Activated CD4-positive, alpha-beta T cell treated with anti-CD3 and anti-CD28 coated beads, Interleukin-2, amount 10 ng/mL, durations not matched to agents 7 days and 5 days (primary cell): ENCODE data around the gene TTLL5. TPM values are rescaled to one million over a fixed set of nuclear protein-coding genes. Genes with fewer than 3 reads are reported as not detected.

Experiments
- CTCF ChIA-PET: fragments of 350-600 bp; sonication (Branson Sonifier 250); formaldehyde crosslinking; loops from one replicate; lab custom pipeline; 2021; ENCODE audit warnings: antibody characterized with exemption; lab: Charles Lee
- POLR2A ChIA-PET: fragments of 350-600 bp; sonication (Branson Sonifier 250); formaldehyde crosslinking; loops from one replicate; lab custom pipeline; 2021; ENCODE audit warnings: antibody characterized with exemption; lab: Charles Lee
- DNase-seq: peaks from one replicate; pipeline ENCODE4 v3.0.0-alpha.2; 2020
- H3K27ac Mint-ChIP-seq: one replicate; pipeline ENCODE4 v1.8.0; 2021; ENCODE audit warnings: mild to moderate bottlenecking, moderate library complexity, mixed read lengths
- H3K27me3 Mint-ChIP-seq: one replicate; pipeline ENCODE4 v1.8.0; 2021; ENCODE audit warnings: mixed read lengths
- H3K36me3 Mint-ChIP-seq: one replicate; pipeline ENCODE4 v1.8.0; 2021; ENCODE audit warnings: low read depth, mixed read lengths
- H3K4me1 Mint-ChIP-seq: one replicate; pipeline ENCODE4 v1.8.0; 2021; ENCODE audit warnings: mixed read lengths
- H3K4me3 Mint-ChIP-seq: one replicate; pipeline ENCODE4 v1.8.0; 2021; ENCODE audit warnings: mild to moderate bottlenecking, moderate library complexity, mixed read lengths
- H3K9me3 Mint-ChIP-seq: one replicate; pipeline ENCODE4 v1.8.0; 2021; ENCODE audit warnings: mixed read lengths
- total RNA-seq, 2 experiments: library from RNA; stranded (reverse); gene quantifications; one replicate each; pipeline ENCODE4 v1.2.3, GENCODE V29; 2021

Gene TTLL5
- total RNA-seq, 2 experiments from 2014 or later, result 33.3 to 43.3 TPM

DNA sequence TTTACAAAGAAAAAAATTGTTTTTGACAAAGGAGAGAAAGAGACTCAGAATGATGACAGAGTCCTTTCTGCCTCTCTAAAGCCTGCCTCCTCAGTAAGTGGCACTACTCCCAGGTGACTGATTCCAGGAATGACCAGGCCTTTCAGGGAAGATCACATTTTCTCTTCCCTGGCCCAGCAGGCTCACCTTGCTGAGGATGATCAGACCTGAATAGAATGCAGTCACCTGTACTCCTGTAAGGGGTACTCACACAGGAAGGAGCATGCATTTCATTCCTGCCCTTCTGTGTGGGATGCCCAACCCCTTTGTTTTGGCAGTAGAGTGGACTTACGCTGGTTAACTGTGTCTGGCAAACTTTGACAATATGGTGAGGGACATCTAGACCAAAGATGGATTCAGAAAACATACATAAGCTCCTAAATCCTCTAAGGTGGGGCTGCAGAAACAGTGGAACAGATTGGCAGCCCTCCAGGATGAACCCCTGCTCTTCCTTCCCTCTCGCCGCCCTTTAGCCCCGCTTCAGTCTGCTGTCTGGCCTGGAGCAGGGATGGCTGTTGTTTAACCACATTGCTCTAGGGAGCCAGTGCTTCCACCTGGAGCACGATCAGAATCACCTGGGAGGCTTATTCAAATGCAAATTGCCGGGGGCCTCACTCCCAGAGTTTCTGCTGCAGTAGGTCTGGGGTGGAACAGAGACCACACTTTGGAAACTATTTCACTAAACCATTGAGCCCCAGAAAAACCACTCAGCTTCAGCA, 30.2 kb upstream of the TTLL5 start:
- Mint-ChIP-seq H3K4me1 (no peaks in the 10 kb centered on the region), H3K27me3 (no peaks in the 10 kb centered on the region), H3K36me3 (no peaks in the 10 kb centered on the region), H3K9me3 (no peaks in the 10 kb centered on the region), H3K4me3 (no peak overlapping the region), H3K27ac (no peak overlapping the region)
- DNase-seq, result no peak
- CTCF ChIA-PET, result no interaction called here
- POLR2A ChIA-PET, result no interaction called here

DNA sequence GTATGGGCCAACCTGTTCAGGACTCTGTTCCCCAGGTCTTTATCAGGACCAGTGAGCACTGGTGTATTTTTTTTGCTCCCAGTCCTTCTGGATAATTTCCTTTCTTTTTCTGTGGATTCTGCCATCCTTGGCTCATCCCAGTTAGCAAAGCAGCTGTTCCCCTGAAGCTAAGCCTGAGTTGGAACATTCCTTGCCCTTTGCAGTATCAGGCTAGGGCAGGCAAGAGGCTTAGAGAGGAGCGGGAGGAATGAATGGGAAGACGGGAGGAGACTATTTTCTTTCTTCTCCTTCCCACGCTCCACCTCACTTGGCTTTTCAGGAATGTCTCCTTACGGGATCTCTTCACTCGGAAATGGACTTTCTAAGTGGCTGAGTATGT, 29.6 kb upstream of the TTLL5 start:
- POLR2A ChIA-PET, result no interaction called here
- DNase-seq, result no peak
- H3K27ac Mint-ChIP-seq, result no peak overlapping the region

DNA sequence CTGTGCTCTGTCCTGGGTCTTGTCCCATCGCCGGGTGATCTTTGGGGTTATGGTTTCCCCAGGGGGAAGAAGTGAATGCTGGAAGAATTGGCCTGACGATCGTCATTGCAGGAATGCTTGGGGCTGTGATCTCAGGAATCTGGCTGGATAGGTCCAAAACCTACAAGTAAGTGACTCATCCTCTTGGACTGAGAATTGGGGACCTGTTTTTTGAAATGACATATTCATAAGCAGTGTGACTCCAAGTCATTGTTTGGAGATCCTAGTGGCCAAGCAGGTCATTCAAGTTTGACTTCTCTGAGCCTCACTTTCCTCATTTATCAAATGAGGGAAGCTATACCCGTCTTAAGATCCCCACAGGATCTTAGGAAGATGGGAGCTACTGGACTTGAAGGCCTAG, 26.2 kb upstream of the TTLL5 start:
- Mint-ChIP-seq H3K36me3 (no peaks in the 10 kb centered on the region), H3K4me3 (no peak overlapping the region), H3K27ac (no peak overlapping the region), H3K27me3 (no peaks in the 10 kb centered on the region), H3K4me1 (no peaks in the 10 kb centered on the region), H3K9me3 (no peaks in the 10 kb centered on the region)
- DNase-seq, result no peak
- ChIA-PET POLR2A (interaction anchor here (0.6 kb wide), 1 partner anchor 317 kb away, joined by 3 read pairs; no protein-coding TSS in a partner anchor), CTCF (interaction anchor here (0.7 to 2.1 kb wide), 3 partner anchors 9 to 58 kb away, joined by 3 to 6 read pairs (median 3); no protein-coding TSS in a partner anchor)

More for the DNA sequence above, 29.6 kb upstream of the TTLL5 start:
- no peaks in the 10 kb centered on the region for H3K36me3 Mint-ChIP-seq
- H3K4me1 Mint-ChIP-seq, result no peaks in the 10 kb centered on the region
- H3K9me3 Mint-ChIP-seq, result no peaks in the 10 kb centered on the region
- CTCF ChIA-PET, result interaction anchor here (1.1 kb wide), 1 partner anchor 11 kb away, joined by 3 read pairs; no protein-coding TSS in a partner anchor
- no peaks in the 10 kb centered on the region for H3K27me3 Mint-ChIP-seq
- H3K4me3 Mint-ChIP-seq, result no peak overlapping the region

DNA sequence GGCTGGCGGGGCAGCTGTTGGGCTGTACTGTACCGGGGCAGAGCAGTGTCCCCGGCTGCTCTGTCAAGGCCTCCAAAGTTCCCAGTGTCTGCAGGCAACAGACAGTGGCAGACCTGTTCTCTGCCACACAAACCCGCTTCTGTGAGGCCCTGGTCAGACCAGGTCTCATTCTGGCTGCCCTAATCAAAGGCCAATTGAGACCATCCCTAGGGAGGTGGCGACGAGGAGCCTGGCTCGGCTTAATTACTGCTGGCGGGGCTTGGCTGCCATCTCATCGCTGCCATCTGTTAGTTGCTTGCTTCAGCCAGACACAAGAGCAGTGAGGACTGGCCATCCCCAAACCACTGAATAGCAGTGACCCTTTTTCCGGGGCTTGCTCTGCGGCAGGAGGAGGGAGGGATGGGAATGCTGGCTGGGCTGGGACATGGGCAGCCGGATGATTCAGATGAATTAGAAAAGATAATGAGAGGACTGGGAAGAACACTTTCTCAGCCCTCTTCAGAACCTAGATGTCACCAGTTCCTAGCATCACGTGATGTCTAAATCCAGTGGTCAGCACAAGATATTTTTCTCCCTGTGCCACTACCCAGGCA, 24.9 kb upstream of the TTLL5 start:
- Mint-ChIP-seq H3K9me3 (no peaks in the 10 kb centered on the region), H3K27ac (no peak overlapping the region), H3K27me3 (no peaks in the 10 kb centered on the region), H3K4me1 (no peaks in the 10 kb centered on the region), H3K4me3 (no peak overlapping the region), H3K36me3 (no peaks in the 10 kb centered on the region)
- DNase-seq, result no peak
- ChIA-PET POLR2A (no interaction called here), CTCF (interaction anchor here (0.6 to 1.1 kb wide), 3 partner anchors 18 to 1911 kb away, joined by 3 read pairs; no protein-coding TSS in a partner anchor)

DNA sequence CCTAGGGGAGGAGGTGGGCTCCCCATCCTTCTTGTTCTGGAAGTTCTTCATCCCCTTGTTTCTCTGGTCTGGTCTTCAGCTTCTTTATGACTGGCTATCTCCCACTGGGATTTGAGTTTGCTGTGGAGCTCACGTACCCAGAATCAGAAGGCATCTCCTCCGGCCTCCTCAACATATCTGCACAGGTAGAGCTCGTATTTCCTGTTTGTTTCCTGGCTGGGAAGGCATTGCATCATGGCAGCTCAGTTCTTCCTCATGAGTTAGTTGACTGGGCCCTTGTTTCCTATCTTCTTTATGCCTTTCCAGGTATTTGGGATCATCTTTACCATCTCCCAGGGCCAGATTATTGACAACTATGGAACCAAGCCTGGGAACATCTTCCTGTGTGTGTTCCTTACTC, 20.2 kb upstream of the TTLL5 start:
- no peak for DNase-seq
- Mint-ChIP-seq H3K4me3 (no peak overlapping the region), H3K27me3 (no peaks in the 10 kb centered on the region), H3K4me1 (no peaks in the 10 kb centered on the region), H3K9me3 (no peaks in the 10 kb centered on the region), H3K27ac (no peak overlapping the region), H3K36me3 (no peaks in the 10 kb centered on the region)
- ChIA-PET POLR2A (no interaction called here), CTCF (interaction anchor here (1.0 to 1.2 kb wide), 2 partner anchors 10 to 13 kb away, joined by 4 to 5 read pairs; no protein-coding TSS in a partner anchor)

DNA sequence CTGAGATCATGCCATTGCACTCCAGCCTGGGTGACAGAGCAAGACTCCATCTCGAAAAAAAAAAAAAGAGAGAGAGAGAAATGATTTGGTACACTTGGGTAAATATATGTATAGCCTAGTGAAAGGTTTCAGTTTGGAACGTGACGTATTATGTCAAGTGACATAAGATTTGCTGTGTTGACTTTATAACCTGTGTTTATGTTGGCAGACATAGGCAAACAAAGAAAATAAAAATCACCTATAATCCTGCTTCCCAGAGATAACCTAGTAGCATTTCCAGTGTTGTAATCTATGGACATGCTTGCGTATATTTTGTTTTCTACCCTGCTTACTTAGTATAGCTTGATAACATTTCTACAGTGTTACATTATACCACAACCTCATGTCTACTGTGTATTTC, 17.1 kb upstream of the TTLL5 start:
- no peak overlapping the region for H3K4me3 Mint-ChIP-seq
- H3K27ac Mint-ChIP-seq, result no peak overlapping the region
- POLR2A ChIA-PET, result interaction anchor here (0.5 to 0.6 kb wide), 2 partner anchors 504 to 564 kb away, joined by 3 to 4 read pairs; no protein-coding TSS in a partner anchor
- H3K9me3 Mint-ChIP-seq, result no peaks in the 10 kb centered on the region
- H3K27me3 Mint-ChIP-seq, result no peaks in the 10 kb centered on the region
- no peak for DNase-seq
- H3K36me3 Mint-ChIP-seq, result peaks cover 2% of the 10 kb centered on the region
- H3K4me1 Mint-ChIP-seq, result no peaks in the 10 kb centered on the region
- CTCF ChIA-PET, result interaction anchor here (0.8 to 1.0 kb wide), 2 partner anchors 9 to 66 kb away, joined by 3 read pairs; no protein-coding TSS in a partner anchor

DNA sequence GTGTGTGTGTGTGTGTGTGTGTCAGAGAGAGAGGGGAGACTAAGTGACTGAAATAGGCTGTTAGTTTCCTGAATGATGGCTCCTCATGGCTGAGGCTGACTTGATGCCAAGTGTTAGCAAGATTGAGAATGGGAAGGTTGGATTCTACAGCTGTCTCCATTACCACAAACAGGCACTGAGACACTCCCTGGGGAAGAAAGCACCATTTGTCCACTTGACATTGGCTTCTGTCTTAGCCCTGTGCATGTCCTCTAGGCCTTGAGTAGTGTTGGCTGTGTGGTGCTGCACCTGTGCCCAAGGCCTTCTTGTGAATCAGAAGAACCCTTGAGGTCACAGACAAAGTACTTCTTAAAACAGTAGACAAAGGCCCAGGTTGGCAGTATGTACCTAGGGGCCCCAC, 16.0 kb upstream of the TTLL5 start:
- Mint-ChIP-seq H3K4me1 (no peaks in the 10 kb centered on the region), H3K27me3 (no peaks in the 10 kb centered on the region), H3K4me3 (no peak overlapping the region), H3K36me3 (peaks cover 11% of the 10 kb centered on the region), H3K27ac (no peak overlapping the region), H3K9me3 (no peaks in the 10 kb centered on the region)
- POLR2A ChIA-PET, result interaction anchor here (0.6 kb wide), 1 partner anchor 234 kb away, joined by 4 read pairs; no protein-coding TSS in a partner anchor
- CTCF ChIA-PET, result interaction anchor here (0.6 to 1.5 kb wide), 2 partner anchors 9 to 155 kb away, joined by 4 read pairs; no protein-coding TSS in a partner anchor
- no peak for DNase-seq

DNA sequence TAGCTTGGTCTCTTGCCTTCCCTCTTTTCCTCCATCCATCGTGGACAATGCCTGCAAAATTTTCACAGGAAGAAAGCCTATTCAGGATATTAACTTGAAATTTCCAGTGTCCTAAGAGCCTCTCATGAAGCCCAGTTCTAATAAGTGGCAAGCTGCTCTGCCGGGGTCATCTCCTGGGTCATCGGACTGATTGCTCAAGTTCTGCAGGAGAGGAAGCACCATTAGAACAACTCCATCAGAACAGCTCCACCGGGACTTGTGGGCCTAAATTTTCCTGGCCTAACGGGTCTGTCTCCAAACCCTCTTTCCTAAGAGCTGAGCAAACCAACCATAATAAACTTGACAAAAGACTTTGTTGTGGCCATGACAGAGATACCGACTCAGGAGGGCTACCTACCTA, 14.3 kb upstream of the TTLL5 start:
- Mint-ChIP-seq H3K4me1 (no peaks in the 10 kb centered on the region), H3K9me3 (no peaks in the 10 kb centered on the region), H3K27ac (no peak overlapping the region), H3K27me3 (no peaks in the 10 kb centered on the region), H3K4me3 (no peak overlapping the region), H3K36me3 (peaks cover 25% of the 10 kb centered on the region)
- CTCF ChIA-PET, result interaction anchor here (0.6 to 1.3 kb wide), 7 partner anchors 10 to 338 kb away, joined by 3 read pairs; no protein-coding TSS in a partner anchor
- POLR2A ChIA-PET, result no interaction called here
- DNase-seq, result no peak

DNA sequence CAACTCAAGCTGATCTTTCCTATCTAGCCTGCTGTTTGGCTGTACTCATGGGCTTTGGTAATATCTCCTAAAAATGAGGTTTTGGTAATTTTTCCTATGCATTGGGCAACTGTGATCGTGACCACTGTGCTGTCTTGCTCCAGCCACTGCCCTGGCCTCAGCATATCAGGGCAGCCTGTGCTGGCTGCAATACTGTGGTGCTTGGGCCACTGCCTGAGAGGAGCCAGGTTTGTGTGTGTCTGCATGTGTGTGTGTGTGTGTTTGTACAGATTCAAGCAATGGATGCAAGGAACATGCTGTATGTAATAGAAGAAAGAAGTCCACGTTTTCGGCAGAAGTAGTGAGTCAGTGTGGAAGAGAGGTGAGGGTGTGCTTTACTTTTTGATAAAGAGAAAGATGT, 13.4 kb upstream of the TTLL5 start:
- no peak overlapping the region for H3K27ac Mint-ChIP-seq
- ChIA-PET CTCF (interaction anchor here (0.7 to 1.3 kb wide), 5 partner anchors 9 to 339 kb away, joined by 3 read pairs; no protein-coding TSS in a partner anchor), POLR2A (no interaction called here)
- H3K9me3 Mint-ChIP-seq, result no peaks in the 10 kb centered on the region
- no peaks in the 10 kb centered on the region for H3K4me1 Mint-ChIP-seq
- H3K36me3 Mint-ChIP-seq, result peaks cover 27% of the 10 kb centered on the region
- DNase-seq, result no peak
- no peak overlapping the region for H3K4me3 Mint-ChIP-seq
- H3K27me3 Mint-ChIP-seq, result no peaks in the 10 kb centered on the region

DNA sequence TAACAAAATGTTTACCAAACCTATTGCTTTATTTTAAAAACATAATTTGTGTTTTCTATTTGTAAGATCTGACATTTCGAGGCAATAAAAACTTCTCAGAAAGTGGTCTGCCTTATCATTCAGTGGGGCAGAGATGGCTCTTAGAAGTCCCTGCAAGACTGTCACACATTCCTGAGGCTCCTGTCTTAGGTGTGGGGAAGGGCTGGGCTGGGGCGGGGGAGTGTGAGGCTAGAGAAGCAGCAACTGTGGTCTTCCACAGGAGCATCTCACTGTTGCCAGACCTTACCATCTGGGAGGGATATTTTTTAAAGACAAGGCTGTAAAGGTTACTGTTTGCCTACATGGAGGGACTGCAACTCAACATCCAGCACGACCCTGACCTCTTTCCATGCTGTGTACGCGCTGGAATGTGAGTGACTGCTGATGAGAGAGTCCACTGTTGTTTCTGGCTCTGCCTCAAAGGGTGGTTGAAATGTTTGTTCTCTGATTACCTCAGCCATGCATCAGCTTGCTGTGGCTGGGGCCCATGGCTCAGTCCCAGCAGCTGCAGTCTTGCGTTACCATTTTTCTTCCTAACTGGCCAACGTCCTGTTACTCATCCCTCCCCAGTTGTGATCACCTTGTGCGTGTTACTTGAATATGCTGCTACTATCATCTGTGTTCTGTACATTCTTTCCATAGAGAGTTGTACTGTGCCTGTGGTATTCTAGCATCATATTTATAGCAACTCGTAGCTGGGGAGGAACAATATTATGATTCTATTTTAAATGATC, 12.8 kb upstream of the TTLL5 start:
- H3K4me1 Mint-ChIP-seq, result no peaks in the 10 kb centered on the region
- H3K9me3 Mint-ChIP-seq, result no peaks in the 10 kb centered on the region
- no peak overlapping the region for H3K4me3 Mint-ChIP-seq
- H3K27ac Mint-ChIP-seq, result no peak overlapping the region
- DNase-seq, result no peak
- peaks cover 30% of the 10 kb centered on the region for H3K36me3 Mint-ChIP-seq
- CTCF ChIA-PET, result interaction anchor here (1.2 kb wide), 1 partner anchor 61 kb away, joined by 3 read pairs; no protein-coding TSS in a partner anchor
- POLR2A ChIA-PET, result no interaction called here
- H3K27me3 Mint-ChIP-seq, result no peaks in the 10 kb centered on the region

DNA sequence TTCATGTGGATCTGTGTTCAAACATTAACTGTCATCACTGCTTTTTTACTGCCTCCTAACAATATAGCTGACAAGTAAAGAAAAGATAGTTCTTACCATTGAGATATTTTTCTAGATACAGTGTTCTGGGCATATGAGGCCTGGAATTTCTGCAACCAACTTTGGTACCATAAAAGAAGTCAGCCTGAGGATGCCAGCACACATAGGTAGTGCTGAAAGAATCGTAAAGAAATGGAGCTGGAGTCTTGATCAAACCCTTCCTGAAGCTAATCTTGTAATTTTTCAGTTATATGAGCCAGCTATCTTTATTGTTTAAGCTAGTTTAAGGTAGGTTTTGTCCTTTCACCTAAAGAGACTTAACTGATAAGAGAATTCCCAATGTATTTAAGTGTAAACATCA, 11.7 kb upstream of the TTLL5 start:
- ChIA-PET CTCF (interaction anchor here (1.2 to 1.7 kb wide), 2 partner anchors 14 to 71 kb away, joined by 3 to 6 read pairs; no protein-coding TSS in a partner anchor), POLR2A (no interaction called here)
- Mint-ChIP-seq H3K36me3 (peaks cover 36% of the 10 kb centered on the region), H3K27me3 (no peaks in the 10 kb centered on the region), H3K4me1 (peaks cover 3% of the 10 kb centered on the region), H3K9me3 (no peaks in the 10 kb centered on the region), H3K4me3 (no peak overlapping the region), H3K27ac (no peak overlapping the region)
- DNase-seq, result no peak

DNA sequence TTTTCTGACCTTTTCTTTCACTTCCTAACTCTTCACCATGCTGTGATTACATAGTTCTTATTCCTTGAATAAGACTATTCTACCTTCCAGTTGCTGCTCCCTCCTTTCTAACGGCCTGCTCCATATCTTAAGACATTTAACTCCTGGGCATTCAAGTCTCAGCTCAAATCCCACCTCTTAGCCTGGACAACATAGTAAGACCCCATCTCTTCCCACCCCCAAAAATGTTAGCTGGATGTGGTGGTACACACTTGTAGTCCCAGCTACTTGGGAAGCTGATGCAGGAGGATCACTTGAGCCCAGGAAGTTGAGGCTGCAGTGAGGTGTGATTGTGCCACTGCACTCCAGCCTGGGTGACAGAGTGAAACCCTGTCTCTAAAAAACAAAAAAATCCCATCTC, 11.3 kb upstream of the TTLL5 start:
- peaks cover 38% of the 10 kb centered on the region for H3K36me3 Mint-ChIP-seq
- H3K27me3 Mint-ChIP-seq, result no peaks in the 10 kb centered on the region
- POLR2A ChIA-PET, result no interaction called here
- CTCF ChIA-PET, result interaction anchor here (1.2 to 1.7 kb wide), 2 partner anchors 14 to 72 kb away, joined by 3 to 6 read pairs; no protein-coding TSS in a partner anchor
- no peak overlapping the region for H3K4me3 Mint-ChIP-seq
- no peak overlapping the region for H3K27ac Mint-ChIP-seq
- no peaks in the 10 kb centered on the region for H3K9me3 Mint-ChIP-seq
- H3K4me1 Mint-ChIP-seq, result peaks cover 4% of the 10 kb centered on the region
- DNase-seq, result no peak
